Gastroesophageal sphincter (tissue), 4 donors: Measurements from ENCODE around the gene CPEB3. TPM values are rescaled to one million over a fixed set of nuclear protein-coding genes. Genes with fewer than 3 reads are reported as not detected.

Experiments used
- ATAC-seq: fragments of 150-250 bp; one replicate; pipeline ENCODE4 v1.9.1; 2016; ENCODE audit warnings: mild to moderate bottlenecking, moderate library complexity
- H3K27ac ChIP-seq, 4 donors: fragments of 200-600 bp; sonication (generic) in 3 of 4; 1 replicate in 3 of 4; 2 replicates in 1 of 4; pipeline ENCODE4 v1.5.1; 2016 to 2019
- H3K27me3 ChIP-seq: fragments of 200-600 bp; sonication (generic); one replicate; pipeline ENCODE4 v1.5.1; 2019
- H3K36me3 ChIP-seq, 2 donors: fragments of 200-600 bp; sonication (generic); one replicate each; pipeline ENCODE4 v1.5.1; 2019; ENCODE audit warnings: control low read depth in 1 of 2
- H3K4me1 ChIP-seq, 3 donors: fragments of 200-600 bp; sonication (generic); 1 replicate in 2 of 3; 2 replicates in 1 of 3; pipeline ENCODE4 v1.5.1; 2016 to 2019; ENCODE audit warnings: control low read depth in 2 of 3
- H3K4me3 ChIP-seq, 2 donors: fragments of 200-600 bp; sonication (generic); one replicate each; pipeline ENCODE4 v1.5.1; 2019; ENCODE audit warnings: mild to moderate bottlenecking in 1 of 2, moderate library complexity in 1 of 2
- H3K9me3 ChIP-seq, 3 donors: fragments of 200-600 bp; sonication (generic); one replicate each; pipeline ENCODE4 v1.5.1; 2017 to 2019; ENCODE audit warnings: control low read depth in 2 of 3
- EP300 ChIP-seq: sonication (generic); formaldehyde crosslinking; IDR thresholded peaks from one replicate; pipeline ENCODE4 v1.6.1; 2017; ENCODE audit warnings: antibody characterized with exemption, mild to moderate bottlenecking
- POLR2A ChIP-seq, 2 donors: fragments of 450-650 bp; IDR thresholded peaks; one replicate each; pipeline ENCODE4 v1.6.1; 2017; ENCODE audit warnings: antibody characterized with exemption in 2 of 2, mild to moderate bottlenecking in 2 of 2, moderate library complexity in 1 of 2
- POLR2AphosphoS5 ChIP-seq: sonication (generic); formaldehyde crosslinking; IDR thresholded peaks from one replicate; pipeline ENCODE4 v1.6.1; 2017; ENCODE audit warnings: antibody characterized with exemption
- WGBS, 2 donors: methylation state at CpG; one replicate each; pipeline ENCODE4 v1.1.5; 2018; ENCODE audit warnings: low coverage in 1 of 2; 5-methylcytosine and 5-hydroxymethylcytosine counted together
- total RNA-seq, 4 donors: library from RNA; depleted of rRNA; stranded (reverse); fragments of >200 nt; gene quantifications; one replicate each; pipeline ENCODE4 v1.1.0, GENCODE V29; 2016
- TF ChIP-seq, protein P1 (sequence below), 4 experiments: fragments of 200-600 bp in 2 of 4; fragments of 450-650 bp in 2 of 4; sonication (generic) in 1 of 4; IDR thresholded peaks; one replicate each; pipeline ENCODE4 v1.5.1; 2017 to 2019; ENCODE audit warnings: antibody characterized with exemption in 4 of 4, mild to moderate bottlenecking in 2 of 4, moderate library complexity in 2 of 4

The CPEB3 gene
- total RNA-seq, 4 donors from 2014 or later: 4.7 to 11.8 (median 9.7) TPM

DNA sequence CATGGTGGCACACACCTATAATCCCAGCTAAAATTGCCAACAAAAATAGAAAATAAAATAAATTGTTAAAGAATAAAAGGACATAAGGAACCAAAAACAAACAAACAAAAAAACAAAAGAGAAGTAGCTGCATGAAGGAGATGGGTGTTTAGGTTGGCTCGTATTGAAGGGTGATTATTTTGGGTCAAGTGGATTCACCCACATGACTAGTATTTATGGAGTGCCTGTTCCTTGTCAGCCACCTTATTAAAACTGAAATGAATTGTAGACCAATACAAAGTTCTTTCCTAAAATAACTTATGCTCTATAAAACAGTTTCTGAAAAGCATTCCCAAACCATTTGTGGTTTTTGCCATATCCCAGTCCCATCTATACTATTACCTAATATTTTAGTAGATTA is 228.6 kb downstream of the CPEB3 start:
- ATAC-seq: no peak
- no peak overlapping the region for H3K4me3 ChIP-seq
- no peak overlapping the region for H3K27ac ChIP-seq
- H3K9me3 ChIP-seq: no peaks in the 10 kb centered on the region
- H3K4me1 ChIP-seq: peaks cover 0 to 9% (median 0%) of the 10 kb centered on the region in 3 donors
- H3K27me3 ChIP-seq: no peaks in the 10 kb centered on the region
- TF ChIP-seq, protein P1, sequence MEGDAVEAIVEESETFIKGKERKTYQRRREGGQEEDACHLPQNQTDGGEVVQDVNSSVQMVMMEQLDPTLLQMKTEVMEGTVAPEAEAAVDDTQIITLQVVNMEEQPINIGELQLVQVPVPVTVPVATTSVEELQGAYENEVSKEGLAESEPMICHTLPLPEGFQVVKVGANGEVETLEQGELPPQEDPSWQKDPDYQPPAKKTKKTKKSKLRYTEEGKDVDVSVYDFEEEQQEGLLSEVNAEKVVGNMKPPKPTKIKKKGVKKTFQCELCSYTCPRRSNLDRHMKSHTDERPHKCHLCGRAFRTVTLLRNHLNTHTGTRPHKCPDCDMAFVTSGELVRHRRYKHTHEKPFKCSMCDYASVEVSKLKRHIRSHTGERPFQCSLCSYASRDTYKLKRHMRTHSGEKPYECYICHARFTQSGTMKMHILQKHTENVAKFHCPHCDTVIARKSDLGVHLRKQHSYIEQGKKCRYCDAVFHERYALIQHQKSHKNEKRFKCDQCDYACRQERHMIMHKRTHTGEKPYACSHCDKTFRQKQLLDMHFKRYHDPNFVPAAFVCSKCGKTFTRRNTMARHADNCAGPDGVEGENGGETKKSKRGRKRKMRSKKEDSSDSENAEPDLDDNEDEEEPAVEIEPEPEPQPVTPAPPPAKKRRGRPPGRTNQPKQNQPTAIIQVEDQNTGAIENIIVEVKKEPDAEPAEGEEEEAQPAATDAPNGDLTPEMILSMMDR (IDR thresholded peaks at IDR 0.05): no peak
- TF ChIP-seq EP300: no peak
- TF ChIP-seq POLR2A (IDR thresholded peaks at IDR 0.05): no peak
- TF ChIP-seq POLR2AphosphoS5: no peak
- peaks cover 0 to 3% of the 10 kb centered on the region in 2 donors for H3K36me3 ChIP-seq
- WGBS, 2 donors: 29 to 72% methylated on average over 1 of the region's 1 CpG

DNA sequence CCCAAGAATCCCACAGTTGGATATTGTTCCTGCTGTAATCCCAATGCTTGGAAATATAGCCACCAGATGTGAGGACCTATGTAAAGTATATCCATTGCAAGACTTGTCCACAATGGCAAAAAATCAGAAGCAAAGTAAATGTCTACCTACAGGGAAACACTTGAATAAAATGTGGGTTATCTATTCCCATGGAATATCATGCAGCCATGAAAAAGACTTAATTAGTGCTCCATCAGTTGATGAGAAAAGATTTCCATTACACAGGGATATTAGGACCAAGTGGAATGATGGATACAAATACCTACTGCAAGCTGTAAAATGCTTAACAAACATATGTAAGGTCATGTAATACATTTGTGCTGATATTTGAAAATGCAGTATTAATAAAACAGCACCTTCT is 236.1 kb downstream of the CPEB3 start:
- H3K27me3 ChIP-seq: no peaks in the 10 kb centered on the region
- no peak for ATAC-seq
- peaks cover 0 to 41% of the 10 kb centered on the region in 2 donors for H3K36me3 ChIP-seq
- H3K9me3 ChIP-seq: no peaks in the 10 kb centered on the region
- no peak for TF ChIP-seq POLR2AphosphoS5
- no peak for TF ChIP-seq EP300
- no peak for TF ChIP-seq POLR2A (IDR thresholded peaks at IDR 0.05)
- TF ChIP-seq, protein P1 (IDR thresholded peaks at IDR 0.05): no peak
- H3K4me1 ChIP-seq: no peaks in the 10 kb centered on the region
- H3K27ac ChIP-seq: no peak overlapping the region
- H3K4me3 ChIP-seq: no peak overlapping the region

DNA sequence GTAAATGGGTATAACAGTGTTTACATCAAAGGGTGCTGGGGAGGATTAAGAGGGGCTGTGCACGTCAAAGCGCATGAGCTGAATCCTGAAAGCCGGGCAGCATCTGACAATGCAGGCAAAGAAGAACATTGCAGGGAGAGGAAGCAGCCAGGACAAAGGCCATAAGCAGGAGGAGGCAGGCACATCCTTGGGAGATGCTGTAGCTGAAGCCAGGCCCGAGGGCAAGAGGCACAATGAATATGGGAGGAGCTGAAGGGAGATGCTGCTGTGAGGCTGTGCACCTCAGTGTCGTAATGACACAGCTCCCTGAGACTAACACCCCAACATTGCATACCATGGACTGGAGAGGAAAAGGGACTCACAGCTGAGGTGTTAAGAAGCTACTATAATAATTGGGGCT is 238.1 kb downstream of the CPEB3 start:
- no peaks in the 10 kb centered on the region for H3K27me3 ChIP-seq
- H3K36me3 ChIP-seq: peaks cover 0 to 41% of the 10 kb centered on the region in 2 donors
- no peak for ATAC-seq
- TF ChIP-seq POLR2A (IDR thresholded peaks at IDR 0.05): no peak
- TF ChIP-seq, protein P1 (IDR thresholded peaks at IDR 0.05): no peak
- no peak for TF ChIP-seq EP300
- TF ChIP-seq POLR2AphosphoS5: no peak
- H3K4me3 ChIP-seq: no peak overlapping the region
- no peak overlapping the region for H3K27ac ChIP-seq
- H3K4me1 ChIP-seq: no peaks in the 10 kb centered on the region
- no peaks in the 10 kb centered on the region for H3K9me3 ChIP-seq
- 74 to 84% methylated on average over 4 to 5 of the region's 5 CpGs for WGBS, 2 donors

DNA sequence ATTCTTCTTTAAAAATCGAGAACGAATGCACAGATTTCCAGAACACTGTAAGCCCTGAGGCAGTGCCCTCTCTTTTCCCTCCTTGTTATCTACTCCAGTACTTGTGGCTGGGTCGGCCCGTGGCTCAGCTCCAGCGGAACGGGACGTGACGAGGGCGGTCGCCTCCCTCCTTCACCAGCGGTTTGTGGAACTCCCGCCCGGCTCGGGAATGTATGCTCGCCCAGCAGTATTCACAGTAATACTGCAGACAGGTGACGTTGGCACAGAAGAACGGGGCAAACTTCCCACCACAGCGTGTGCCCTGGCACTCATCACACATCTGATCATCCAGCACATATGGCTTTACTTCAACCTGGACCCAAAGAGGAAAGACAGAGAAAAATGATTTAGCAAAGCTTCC is 238.8 kb downstream of the CPEB3 start:
- ATAC-seq: no peak
- no peak overlapping the region for H3K4me3 ChIP-seq
- H3K4me1 ChIP-seq: no peaks in the 10 kb centered on the region
- no peaks in the 10 kb centered on the region for H3K27me3 ChIP-seq
- no peak for TF ChIP-seq POLR2AphosphoS5
- no peak for TF ChIP-seq POLR2A (IDR thresholded peaks at IDR 0.05)
- no peak for TF ChIP-seq EP300
- TF ChIP-seq, protein P1 (IDR thresholded peaks at IDR 0.05): no peak
- peaks cover 0 to 37% of the 10 kb centered on the region in 2 donors for H3K36me3 ChIP-seq
- no peak overlapping the region for H3K27ac ChIP-seq
- 86 to 100% methylated on average over 3 to 18 of the region's 18 CpGs for WGBS, 2 donors
- H3K9me3 ChIP-seq: no peaks in the 10 kb centered on the region

DNA sequence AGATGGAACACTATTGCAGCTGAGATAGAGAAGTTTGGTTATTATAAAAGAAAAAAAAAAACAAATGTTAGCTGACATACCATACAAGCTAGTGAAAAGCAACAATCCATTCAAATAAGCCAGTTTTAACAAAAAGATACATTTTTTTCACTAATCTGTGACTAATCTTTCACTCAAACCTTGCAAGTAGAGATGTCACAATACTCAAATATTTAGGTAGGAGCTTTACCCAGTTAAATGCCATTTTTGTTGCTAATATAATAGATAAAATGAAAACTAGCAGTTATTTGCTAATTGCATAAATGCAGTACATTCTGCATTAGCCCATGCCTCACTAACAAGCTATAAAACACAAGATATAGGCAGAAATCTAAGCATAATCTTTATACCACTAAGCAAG is 243.7 kb downstream of the CPEB3 start:
- H3K4me1 ChIP-seq: no peaks in the 10 kb centered on the region
- no peaks in the 10 kb centered on the region for H3K27me3 ChIP-seq
- no peak overlapping the region for H3K4me3 ChIP-seq
- no peak overlapping the region for H3K27ac ChIP-seq
- TF ChIP-seq POLR2AphosphoS5 (no peak), POLR2A (IDR thresholded peaks at IDR 0.05) (no peak), EP300 (no peak)
- TF ChIP-seq, protein P1 (IDR thresholded peaks at IDR 0.05): no peak
- H3K36me3 ChIP-seq: peaks cover 0 to 22% of the 10 kb centered on the region in 2 donors
- no peaks in the 10 kb centered on the region for H3K9me3 ChIP-seq
- ATAC-seq: no peak
